HUDEP-2 (cell line): ENCODE data around the gene CSNK1E.
"Not testable (repeated sequence)": the region's sequence is repeated elsewhere in the genome, so short reads cannot be mapped to it uniquely, and the experiment has no call there.

ENCODE experiments used
- DNase-seq, 76 experiments: peaks; one replicate each; lab custom pipeline; 2025; ENCODE audit not compliant: unreplicated experiment in 76 of 76; lab: John Stamatoyannopoulos, UW

The CSNK1E gene

GRCh38 chr22:38317122-38317994 lies at the start of gene CSNK1E:
TSS of gene CSNK1E (minus strand) at chr22:38317433. CDS start at chr22:38314157, 3,276 bp downstream.
- DNase-seq = peak in 49 of 76 experiments; percentile 6 to 68 (median 38)

GRCh38 chr22:38365829-38366228 lies 48.6 kb upstream of the CSNK1E start:
- not testable (repeated sequence) for DNase-seq

DNA sequence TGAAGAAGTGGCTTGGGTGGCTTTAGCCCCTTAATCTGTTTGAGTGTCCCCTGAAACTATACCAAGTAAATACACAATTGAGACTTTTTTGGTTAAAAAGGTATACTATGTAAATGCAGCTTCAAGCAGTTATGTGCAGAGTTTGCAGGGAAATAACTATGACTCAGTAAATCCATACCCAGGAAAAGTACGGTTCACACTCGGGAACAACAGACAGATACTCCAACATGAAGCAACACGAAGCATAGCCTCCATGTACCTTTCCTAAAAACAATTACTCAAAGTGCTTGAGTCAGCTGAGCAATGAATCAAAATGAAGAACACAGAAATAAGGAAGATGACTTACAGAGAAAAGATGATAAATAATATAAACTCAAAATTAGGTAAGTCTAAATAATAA lies 47.9 kb upstream of the CSNK1E start:
- not testable (repeated sequence) for DNase-seq

- not testable (repeated sequence) for DNase-seq
Measured at GRCh38 chr22:38360560-38360959, 43.3 kb upstream of the CSNK1E start.

GRCh38 chr22:38359817-38360216 lies 42.6 kb upstream of the CSNK1E start:
- not testable (repeated sequence) for DNase-seq

- not testable (repeated sequence) for DNase-seq
Measured at GRCh38 chr22:38357971-38358370, 40.7 kb upstream of the CSNK1E start.

GRCh38 chr22:38355275-38355674 lies 38.0 kb upstream of the CSNK1E start:
- no peak for DNase-seq

- DNase-seq = no peak
Measured at GRCh38 chr22:38353701-38354100, 36.5 kb upstream of the CSNK1E start.

DNA sequence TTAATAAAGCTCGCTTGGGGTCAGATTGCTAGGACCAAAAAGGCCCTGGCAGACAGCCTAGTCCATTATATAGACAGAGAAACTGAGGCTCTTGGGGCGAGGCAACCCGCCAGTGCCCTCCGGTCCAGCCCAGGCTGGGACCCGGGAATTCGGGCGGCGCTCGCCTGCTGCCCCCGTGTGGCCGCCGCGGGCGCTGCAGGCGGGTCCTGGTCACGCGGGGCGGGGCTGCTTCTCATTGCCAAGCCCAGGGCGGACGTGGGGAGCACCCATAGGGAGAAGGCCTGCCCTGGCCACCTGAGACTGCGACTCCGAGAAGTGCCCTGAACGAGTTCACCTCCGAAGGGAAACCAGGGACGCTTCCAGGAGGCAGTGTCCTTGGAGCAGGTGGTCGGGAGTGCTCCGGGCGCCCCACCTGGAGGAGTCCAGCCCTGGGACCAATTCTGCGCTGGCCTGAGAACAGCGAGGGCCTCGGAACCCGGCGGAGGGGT lies 36.0 kb upstream of the CSNK1E start:
- peak in 59 of 76 experiments; percentile 0 to 68 (median 42) for DNase-seq

DNA sequence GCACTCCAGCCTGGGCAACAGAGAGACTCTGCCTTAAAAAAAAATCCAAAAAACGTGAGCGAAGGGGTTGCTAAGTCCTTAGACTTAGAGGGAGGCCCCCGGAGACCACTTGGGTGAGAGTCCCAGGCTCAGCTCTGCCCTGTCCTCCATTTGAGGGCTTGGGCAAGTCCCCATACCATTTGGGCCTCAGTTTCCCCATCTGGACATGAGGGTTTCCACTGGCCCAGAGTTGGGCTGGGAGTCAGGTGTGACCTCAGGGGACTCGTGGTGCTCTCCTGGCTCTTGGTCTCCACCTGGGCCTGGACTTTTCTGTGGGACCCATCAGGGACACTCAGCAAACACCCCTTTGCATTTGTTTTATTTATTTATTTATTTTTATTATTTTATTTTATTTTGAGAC lies 35.2 kb upstream of the CSNK1E start:
- no peak for DNase-seq

GRCh38 chr22:38350444-38351359 lies 33.5 kb upstream of the CSNK1E start:
- no peak for DNase-seq

GRCh38 chr22:38348751-38349496 lies 31.7 kb upstream of the CSNK1E start:
- DNase-seq = no peak

DNA sequence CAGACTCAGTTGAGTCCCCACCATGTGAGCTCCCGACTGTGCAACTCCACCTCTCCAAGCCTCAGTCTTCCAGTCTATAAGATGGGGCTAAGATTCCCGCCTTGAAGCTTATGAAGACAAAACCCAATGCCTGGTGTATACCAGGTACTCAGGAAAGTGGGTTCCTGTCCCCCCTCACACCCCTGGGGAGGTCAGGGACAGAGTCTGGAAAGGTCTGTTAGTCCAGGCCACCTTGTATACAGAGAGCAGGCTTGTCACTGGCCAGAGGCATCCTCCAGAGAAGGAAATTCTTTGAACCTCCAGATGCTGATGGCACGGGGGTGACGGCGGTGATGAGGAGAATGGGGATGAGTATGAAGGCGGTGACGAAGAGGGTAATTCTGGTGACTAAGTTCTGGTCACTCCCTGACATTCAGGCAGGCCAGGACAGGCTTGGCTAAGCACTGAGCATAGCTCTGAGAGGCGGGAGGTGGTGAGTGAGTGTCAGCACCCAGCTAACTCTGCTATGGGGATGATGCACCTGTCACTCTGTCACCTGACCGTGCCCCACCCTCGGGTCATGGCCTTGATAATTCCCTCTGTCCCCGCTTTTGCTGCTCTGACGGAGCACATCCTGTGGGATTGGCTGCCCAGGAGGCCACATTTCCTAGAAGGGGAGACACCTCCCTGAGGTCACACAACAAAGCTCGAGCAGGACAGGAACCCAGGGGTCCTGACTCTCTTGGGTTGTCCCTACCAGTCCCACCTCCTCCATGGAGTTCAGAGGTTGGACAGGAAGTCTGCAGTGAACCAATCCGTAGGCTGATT lies 30.9 kb upstream of the CSNK1E start:
- no peak for DNase-seq

- no peak for DNase-seq
Measured at GRCh38 chr22:38347181-38347943, 30.1 kb upstream of the CSNK1E start.

GRCh38 chr22:38346506-38346905 lies 29.3 kb upstream of the CSNK1E start:
- no peak for DNase-seq

GRCh38 chr22:38345782-38346181 lies 28.5 kb upstream of the CSNK1E start:
- no peak for DNase-seq

- not testable (repeated sequence) for DNase-seq
Measured at GRCh38 chr22:38339893-38340292, 22.7 kb upstream of the CSNK1E start.

DNA sequence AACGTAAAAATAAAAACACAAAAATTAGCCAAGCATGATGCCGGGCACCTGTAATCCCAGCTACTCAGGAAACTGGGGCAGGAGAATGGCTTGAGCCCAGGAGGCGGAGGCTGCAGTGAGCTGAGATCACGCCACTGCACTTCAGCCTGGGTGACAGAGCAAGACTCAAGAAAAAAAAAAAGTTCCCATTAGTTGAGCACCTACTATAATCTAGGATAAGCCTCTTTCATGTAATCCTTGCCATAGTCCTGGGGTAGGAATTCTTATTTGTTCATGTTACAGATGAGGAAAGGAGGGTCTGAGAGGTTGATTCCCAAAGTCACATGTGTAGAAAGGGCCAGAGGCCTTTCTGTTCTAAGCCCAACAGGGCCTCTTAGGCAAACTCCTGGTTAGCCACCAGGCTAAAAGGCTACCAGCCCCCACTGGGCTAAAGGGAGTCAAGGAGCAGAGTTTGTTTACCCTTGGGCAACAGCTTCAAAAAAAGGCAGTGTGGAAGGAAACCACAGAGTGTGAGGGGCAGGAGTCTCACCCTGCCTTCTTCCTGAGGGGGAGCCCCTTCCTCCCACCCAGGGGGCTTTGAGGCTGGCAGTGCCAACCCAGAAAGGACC lies 21.6 kb upstream of the CSNK1E start:
- DNase-seq = no peak
